Nephron (organoid): ENCODE results near the gene S100A16.
"Not testable (repeated sequence)": the region's sequence is repeated elsewhere in the genome, so short reads cannot be mapped to it uniquely, and the experiment has no call there.

Experiments used
- H3K27ac Mint-ChIP-seq, 3 experiments: 2 replicates each; pipeline ENCODE4 v1.8.0; 2020; ENCODE audit warnings: mixed read lengths in 3 of 3, mild to moderate bottlenecking in 2 of 3, moderate library complexity in 1 of 3
- H3K27me3 Mint-ChIP-seq: 2 replicates; pipeline ENCODE4 v1.8.0; 2021; ENCODE audit warnings: low read depth, mild to moderate bottlenecking, moderate library complexity, mixed read lengths
- H3K36me3 Mint-ChIP-seq: 2 replicates; pipeline ENCODE4 v1.8.0; 2020; ENCODE audit warnings: low read depth, mixed read lengths
- H3K4me1 Mint-ChIP-seq: 2 replicates; pipeline ENCODE4 v1.8.0; 2020; ENCODE audit warnings: mixed read lengths
- H3K4me3 Mint-ChIP-seq, 3 experiments: 2 replicates each; pipeline ENCODE4 v1.8.0; 2020; ENCODE audit warnings: mild to moderate bottlenecking in 3 of 3, mixed read lengths in 3 of 3, moderate library complexity in 2 of 3
- H3K9me3 Mint-ChIP-seq: 2 replicates; pipeline ENCODE4 v1.8.0; 2020; ENCODE audit warnings: mixed read lengths
- TF ChIP-seq, protein P1 (sequence below), 3 experiments: fragments of 200-600 bp; sonication (generic); IDR thresholded peaks; one replicate each; pipeline ENCODE4 v1.5.0; 2021; ENCODE audit warnings: antibody characterized with exemption in 3 of 3; ENCODE audit not compliant: unreplicated experiment in 3 of 3

S100A16 gene

DNA sequence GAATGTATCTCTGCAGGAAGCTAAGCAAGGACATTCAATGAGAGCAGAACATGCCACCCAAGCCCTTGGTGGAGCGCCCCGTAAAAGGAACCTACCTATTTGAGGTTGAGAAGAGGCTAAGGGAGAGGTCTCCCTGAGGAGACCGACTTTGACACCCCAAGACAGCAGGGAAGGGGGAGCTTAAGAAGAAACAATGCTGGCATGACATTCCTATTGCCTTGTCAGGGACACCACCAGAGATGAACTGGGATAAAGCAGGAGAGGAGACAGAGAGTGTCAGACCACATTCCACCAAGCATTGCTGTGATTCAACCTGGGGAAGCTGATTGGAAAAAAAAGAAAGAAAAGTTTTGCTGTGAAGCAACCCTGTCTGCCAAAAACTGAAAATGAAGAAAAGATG lies 34.0 kb downstream of the S100A16 start:
- H3K36me3 Mint-ChIP-seq = no peaks in the 10 kb centered on the region
- H3K4me1 Mint-ChIP-seq = peaks cover under 1% of the 10 kb centered on the region
- H3K27me3 Mint-ChIP-seq = no peaks in the 10 kb centered on the region
- H3K27ac Mint-ChIP-seq = no peak overlapping the region
- TF ChIP-seq, protein P1, sequence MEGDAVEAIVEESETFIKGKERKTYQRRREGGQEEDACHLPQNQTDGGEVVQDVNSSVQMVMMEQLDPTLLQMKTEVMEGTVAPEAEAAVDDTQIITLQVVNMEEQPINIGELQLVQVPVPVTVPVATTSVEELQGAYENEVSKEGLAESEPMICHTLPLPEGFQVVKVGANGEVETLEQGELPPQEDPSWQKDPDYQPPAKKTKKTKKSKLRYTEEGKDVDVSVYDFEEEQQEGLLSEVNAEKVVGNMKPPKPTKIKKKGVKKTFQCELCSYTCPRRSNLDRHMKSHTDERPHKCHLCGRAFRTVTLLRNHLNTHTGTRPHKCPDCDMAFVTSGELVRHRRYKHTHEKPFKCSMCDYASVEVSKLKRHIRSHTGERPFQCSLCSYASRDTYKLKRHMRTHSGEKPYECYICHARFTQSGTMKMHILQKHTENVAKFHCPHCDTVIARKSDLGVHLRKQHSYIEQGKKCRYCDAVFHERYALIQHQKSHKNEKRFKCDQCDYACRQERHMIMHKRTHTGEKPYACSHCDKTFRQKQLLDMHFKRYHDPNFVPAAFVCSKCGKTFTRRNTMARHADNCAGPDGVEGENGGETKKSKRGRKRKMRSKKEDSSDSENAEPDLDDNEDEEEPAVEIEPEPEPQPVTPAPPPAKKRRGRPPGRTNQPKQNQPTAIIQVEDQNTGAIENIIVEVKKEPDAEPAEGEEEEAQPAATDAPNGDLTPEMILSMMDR (IDR thresholded peaks at IDR 0.05; ENCODE audit: unreplicated experiment in 3 of 3) = no peak
- no peak overlapping the region for H3K4me3 Mint-ChIP-seq
- no peaks in the 10 kb centered on the region for H3K9me3 Mint-ChIP-seq

DNA sequence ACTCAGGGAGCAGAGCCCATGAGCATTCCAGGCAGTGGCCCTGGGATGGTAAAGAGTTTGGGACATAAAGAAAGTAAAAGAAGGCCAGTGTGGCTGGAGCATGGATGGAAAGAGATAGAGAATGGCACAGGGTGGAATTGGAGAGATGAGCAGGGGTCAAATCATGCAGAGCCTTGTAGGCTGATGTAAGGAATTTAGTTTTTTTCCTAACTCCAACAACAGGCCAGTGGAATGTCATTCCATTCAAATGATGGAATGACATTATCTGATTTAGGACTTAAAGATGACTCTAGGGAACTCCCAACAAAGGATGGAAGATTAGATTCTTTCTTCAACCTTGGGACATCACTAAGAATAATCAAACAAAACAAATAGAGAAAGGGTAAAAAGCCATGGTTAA lies 34.4 kb downstream of the S100A16 start:
- TF ChIP-seq, protein P1 (IDR thresholded peaks at IDR 0.05; ENCODE audit: unreplicated experiment in 3 of 3) = no peak
- Mint-ChIP-seq H3K4me3 (no peak overlapping the region), H3K27ac (no peak overlapping the region), H3K27me3 (no peaks in the 10 kb centered on the region), H3K36me3 (no peaks in the 10 kb centered on the region), H3K4me1 (no peaks in the 10 kb centered on the region), H3K9me3 (no peaks in the 10 kb centered on the region)

DNA sequence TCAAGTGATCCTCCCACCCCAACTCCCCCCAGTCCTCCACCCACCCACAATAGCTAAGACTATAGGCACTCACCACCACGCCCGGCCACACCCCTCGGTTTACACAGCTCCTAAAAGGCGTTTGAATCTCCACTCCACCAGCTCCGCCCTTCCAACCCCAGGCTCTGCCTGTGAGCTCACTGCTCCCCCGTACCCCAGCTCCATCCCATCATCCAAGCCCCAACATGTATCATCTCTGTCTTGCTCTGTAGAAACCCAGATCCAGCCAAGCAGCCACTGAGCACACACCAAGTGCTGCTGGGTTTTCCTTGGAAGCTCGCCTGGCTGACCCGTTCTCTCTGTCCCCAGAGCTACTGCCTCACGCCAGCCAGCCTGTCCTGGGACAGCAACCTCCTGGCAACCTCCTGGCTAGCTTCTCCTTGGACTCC lies 35.3 kb downstream of the S100A16 start:
- no peaks in the 10 kb centered on the region for H3K27me3 Mint-ChIP-seq
- no peaks in the 10 kb centered on the region for H3K9me3 Mint-ChIP-seq
- no peaks in the 10 kb centered on the region for H3K36me3 Mint-ChIP-seq
- TF ChIP-seq, protein P1 (IDR thresholded peaks at IDR 0.05; ENCODE audit: unreplicated experiment in 3 of 3) = no peak
- H3K4me3 Mint-ChIP-seq = no peak overlapping the region
- H3K4me1 Mint-ChIP-seq = peaks cover 6% of the 10 kb centered on the region
- H3K27ac Mint-ChIP-seq = no peak overlapping the region

DNA sequence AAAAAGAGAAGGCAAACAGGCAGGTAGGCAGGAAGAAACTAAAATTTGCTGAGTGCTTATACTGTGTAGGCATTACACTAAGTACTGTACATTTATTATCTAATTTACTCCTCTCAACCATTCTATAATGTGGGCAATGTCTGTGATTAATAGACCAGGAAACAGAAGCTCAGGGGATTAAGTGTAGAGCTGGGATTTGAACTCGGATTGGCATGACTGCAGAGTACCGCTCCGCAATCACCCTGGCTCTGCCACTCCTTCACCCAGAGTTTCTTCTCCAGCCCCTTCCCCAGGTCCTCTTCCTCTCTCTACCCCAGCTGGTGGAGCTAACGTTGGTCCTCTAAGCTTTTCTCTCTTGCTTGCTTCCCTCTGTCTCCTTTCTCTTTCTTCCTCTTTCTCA lies 35.8 kb downstream of the S100A16 start:
- Mint-ChIP-seq H3K4me3 (no peak overlapping the region), H3K4me1 (peaks cover 8% of the 10 kb centered on the region), H3K36me3 (no peaks in the 10 kb centered on the region), H3K27me3 (no peaks in the 10 kb centered on the region), H3K9me3 (no peaks in the 10 kb centered on the region), H3K27ac (no peak overlapping the region)
- TF ChIP-seq, protein P1 (IDR thresholded peaks at IDR 0.05; ENCODE audit: unreplicated experiment in 3 of 3) = no peak

DNA sequence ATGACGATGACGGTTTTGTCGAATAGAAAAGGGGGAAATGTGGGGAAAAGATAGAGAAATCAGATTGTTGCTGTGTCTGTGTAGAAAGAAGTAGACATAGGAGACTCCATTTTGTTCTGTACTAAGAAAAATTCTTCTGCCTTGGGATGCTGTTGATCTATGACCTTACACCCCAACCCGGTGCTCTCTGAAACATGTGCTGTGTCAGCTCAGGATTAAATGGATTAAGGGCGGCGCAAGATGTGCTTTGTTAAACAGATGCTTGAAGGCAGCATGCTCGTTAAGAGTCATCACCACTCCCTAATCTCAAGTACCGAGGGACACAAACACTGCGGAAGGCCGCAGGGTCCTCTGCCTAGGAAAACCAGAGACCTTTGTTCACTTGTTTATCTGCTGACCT lies 37.4 kb downstream of the S100A16 start:
- not testable (repeated sequence) for H3K4me1 Mint-ChIP-seq, H3K4me3 Mint-ChIP-seq, H3K36me3 Mint-ChIP-seq, H3K27ac Mint-ChIP-seq, H3K27me3 Mint-ChIP-seq, H3K9me3 Mint-ChIP-seq

DNA sequence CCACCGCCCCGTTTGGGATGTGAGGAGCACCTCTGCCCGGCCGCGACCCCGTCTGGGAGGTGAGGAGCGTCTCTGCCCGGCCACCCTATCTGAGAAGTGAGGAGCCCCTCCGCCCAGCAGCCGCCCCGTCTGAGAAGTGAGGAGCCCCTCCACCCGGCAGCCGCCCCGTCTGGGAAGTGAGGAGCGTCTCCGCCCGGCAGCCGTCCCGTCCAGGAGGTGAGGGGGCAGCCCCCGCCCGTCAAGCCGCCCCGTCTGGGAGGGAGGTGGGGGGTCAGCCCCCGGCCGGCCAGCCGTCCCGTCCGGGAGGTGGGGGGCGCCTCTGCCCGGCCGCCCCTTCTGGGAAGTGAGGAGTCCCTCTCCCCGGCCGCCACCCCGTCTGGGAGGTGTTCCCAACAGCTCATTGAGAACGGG lies 37.9 kb downstream of the S100A16 start:
- H3K4me1 Mint-ChIP-seq, H3K9me3 Mint-ChIP-seq, H3K27ac Mint-ChIP-seq, H3K4me3 Mint-ChIP-seq, H3K27me3 Mint-ChIP-seq, H3K36me3 Mint-ChIP-seq: not testable (repeated sequence)

DNA sequence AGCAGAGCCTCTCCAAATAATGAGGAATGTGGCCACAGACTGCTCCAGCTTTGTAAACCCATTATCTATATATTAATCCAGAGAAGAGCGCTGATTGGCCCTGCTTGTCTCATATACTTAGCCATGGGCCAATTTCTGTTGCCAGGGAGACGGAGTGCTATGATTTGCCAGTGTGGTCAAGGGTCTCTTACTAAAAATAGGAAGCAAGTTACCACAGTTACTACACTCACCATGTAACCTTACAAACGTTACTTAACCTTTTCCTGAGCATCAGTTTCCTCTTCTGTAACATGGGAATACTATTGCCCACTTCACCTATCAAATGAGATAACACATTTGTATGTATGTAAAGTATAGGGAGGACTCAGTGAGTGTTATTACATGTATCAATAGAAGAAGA lies 39.6 kb downstream of the S100A16 start:
- H3K27ac Mint-ChIP-seq = no peak overlapping the region
- peaks cover 3% of the 10 kb centered on the region for H3K27me3 Mint-ChIP-seq
- H3K4me1 Mint-ChIP-seq = peaks cover 22% of the 10 kb centered on the region
- no peaks in the 10 kb centered on the region for H3K9me3 Mint-ChIP-seq
- H3K36me3 Mint-ChIP-seq = no peaks in the 10 kb centered on the region
- TF ChIP-seq, protein P1 (IDR thresholded peaks at IDR 0.05; ENCODE audit: unreplicated experiment in 3 of 3) = no peak
- no peak overlapping the region for H3K4me3 Mint-ChIP-seq
